Hepatocyte (in vitro differentiated cells): ENCODE results near the gene PPP1R14B. TPM values are rescaled to one million over a fixed set of nuclear protein-coding genes. Genes with fewer than 3 reads are reported as not detected.

Experiments used
- DNase-seq: peaks from one replicate; pipeline ENCODE4 v3.0.0-alpha.2; 2016; ENCODE audit warnings: low spot score
- H2AFZ ChIP-seq: fragments of 200-600 bp; sonication (generic); 2 replicates; pipeline ENCODE4 v1.6.0; 2016; ENCODE audit warnings: antibody characterized with exemption, mild to moderate bottlenecking
- H3K27ac ChIP-seq: fragments of 200-600 bp; sonication (generic); 2 replicates; pipeline ENCODE4 v1.5.1; 2016; ENCODE audit warnings: mild to moderate bottlenecking
- H3K27me3 ChIP-seq: fragments of 200-600 bp; sonication (generic); 2 replicates; pipeline ENCODE4 v1.6.1; 2016
- H3K36me3 ChIP-seq: fragments of 200-600 bp; sonication (generic); replicated peaks from 2 replicates; pipeline ENCODE4 v1.5.1; 2016; ENCODE audit warnings: low read depth; ENCODE audit not compliant: insufficient read depth
- H3K4me1 ChIP-seq: fragments of 200-600 bp; sonication (generic); 2 replicates; pipeline ENCODE4 v1.5.1; 2016; ENCODE audit warnings: mild to moderate bottlenecking, moderate library complexity; ENCODE audit not compliant: insufficient read depth
- H3K4me2 ChIP-seq: fragments of 200-600 bp; sonication (generic); 2 replicates; pipeline ENCODE4 v1.6.0; 2016
- H3K4me3 ChIP-seq: fragments of 200-600 bp; sonication (generic); 2 replicates; pipeline ENCODE4 v1.5.1; 2016; ENCODE audit warnings: mild to moderate bottlenecking
- H3K79me2 ChIP-seq: fragments of 200-600 bp; sonication (generic); 2 replicates; pipeline ENCODE4 v1.6.0; 2017; ENCODE audit warnings: mild to moderate bottlenecking
- H3K9me2 ChIP-seq: fragments of 200-600 bp; sonication (generic); replicated peaks from 2 replicates; pipeline ENCODE4 v1.6.0; 2017; ENCODE audit warnings: mild to moderate bottlenecking; ENCODE audit not compliant: insufficient read depth
- H3K9me3 ChIP-seq: fragments of 200-600 bp; sonication (generic); 2 replicates; pipeline ENCODE4 v1.5.1; 2016; ENCODE audit warnings: low read depth, mild to moderate bottlenecking
- H4K20me1 ChIP-seq: fragments of 200-600 bp; sonication (generic); 2 replicates; pipeline ENCODE4 v1.6.0; 2016; ENCODE audit warnings: mild to moderate bottlenecking; ENCODE audit not compliant: insufficient read depth, poor library complexity, severe bottlenecking
- CTCF ChIP-seq: fragments of 200-600 bp; sonication (generic); IDR thresholded peaks from 2 replicates; pipeline ENCODE4 v1.5.1; 2016; ENCODE audit warnings: antibody characterized with exemption, mild to moderate bottlenecking; ENCODE audit not compliant: poor library complexity
- EZH2 ChIP-seq: fragments of 200-600 bp; sonication (generic); IDR thresholded peaks from 2 replicates; pipeline ENCODE4 v1.6.1; 2016; ENCODE audit warnings: antibody characterized with exemption, mild to moderate bottlenecking, borderline replicate concordance
- EZH2phosphoT487 ChIP-seq: fragments of 200-600 bp; sonication (generic); IDR thresholded peaks from one replicate; pipeline ENCODE4 v1.6.1; 2018; ENCODE audit warnings: antibody characterized with exemption, mild to moderate bottlenecking, low read depth, moderate library complexity; ENCODE audit not compliant: unreplicated experiment, severe bottlenecking
- WGBS: methylation state at CpG from one replicate; pipeline ENCODE4 v1.1.6; 2016; ENCODE audit warnings: low lambda C conversion rate; ENCODE audit errors: missing lambda C conversion rate; 5-methylcytosine and 5-hydroxymethylcytosine counted together
- polyA plus RNA-seq: library from polyadenylated mRNA; unstranded; fragments of >200 nt; fragmentation: Nextera tagmentation; extraction: Ambion mirVana; gene quantifications from 2 replicates; pipeline ENCODE4 v1.2.1, GENCODE V29; 2016
- total RNA-seq: library from RNA; depleted of rRNA; stranded (reverse); fragments of >200 nt; gene quantifications from 2 replicates; pipeline ENCODE4 v1.2.3, GENCODE V29; 2014

The PPP1R14B gene
- total and polyA plus RNA-seq, 2 experiments from 2014 or later = 86.8 to 229 TPM

- no peaks in the 10 kb centered on the region for H4K20me1 ChIP-seq
- peak overlapping the region; percentile 82 for H3K4me2 ChIP-seq
- no peaks in the 10 kb centered on the region for H3K27me3 ChIP-seq
- peak; percentile 100 for DNase-seq
- H3K9me3 ChIP-seq = no peaks in the 10 kb centered on the region
- no peak for TF ChIP-seq EZH2
- no CpG with 5 or more reads among the region's 24 CpGs for WGBS
- H3K27ac ChIP-seq = peak overlapping the region; percentile 99
- H3K79me2 ChIP-seq = peaks cover 27% of the 10 kb centered on the region
- no peaks in the 10 kb centered on the region for H3K36me3 ChIP-seq
- H3K4me1 ChIP-seq = peaks cover 20% of the 10 kb centered on the region
- H2AFZ ChIP-seq = peak overlapping the region; percentile 24
- peak overlapping the region; percentile 23 for H3K4me3 ChIP-seq
- H3K9me2 ChIP-seq = no peaks in the 10 kb centered on the region
Measured at GRCh38 chr11:64241241-64241490, 5.6 kb downstream of the PPP1R14B start.

- no peaks in the 10 kb centered on the region for H3K9me2 ChIP-seq
- 3% methylated on average over 48 of the region's 58 CpGs for WGBS
- peaks cover 3% of the 10 kb centered on the region for H4K20me1 ChIP-seq
- H3K27me3 ChIP-seq = no peaks in the 10 kb centered on the region
- H3K4me1 ChIP-seq = peaks cover 20% of the 10 kb centered on the region
- H3K79me2 ChIP-seq = peaks cover 23% of the 10 kb centered on the region
- H3K4me2 ChIP-seq = peak within 1 kb of the TSS; percentile 82
- DNase-seq = peak; percentile 99
- peak within 1 kb of the TSS; percentile 99 for H3K27ac ChIP-seq
- H3K9me3 ChIP-seq = no peaks in the 10 kb centered on the region
- H2AFZ ChIP-seq = peak within 1 kb of the TSS; percentile 24
- H3K4me3 ChIP-seq = peak within 1 kb of the TSS; percentile 32
- H3K36me3 ChIP-seq = no peaks in the 10 kb centered on the region
- TF ChIP-seq CTCF = no peak
- no peak for TF ChIP-seq EZH2phosphoT487
- TF ChIP-seq EZH2 = no peak
Measured at GRCh38 chr11:64240435-64241240, 6.1 kb downstream of the PPP1R14B start, which contains the start of gene FKBP2. TSS of gene FKBP2 (plus strand) at chr11:64241095. CDS start at chr11:64242388, 1,293 bp downstream.

- H2AFZ ChIP-seq = no peak overlapping the region
- peaks cover 10% of the 10 kb centered on the region for H4K20me1 ChIP-seq
- no peaks in the 10 kb centered on the region for H3K36me3 ChIP-seq
- H3K27ac ChIP-seq = peak overlapping the region; percentile 99
- WGBS = 93% methylated on average over 11 of the region's 11 CpGs
- peak overlapping the region; percentile 82 for H3K4me2 ChIP-seq
- H3K79me2 ChIP-seq = peaks cover 23% of the 10 kb centered on the region
- H3K27me3 ChIP-seq = no peaks in the 10 kb centered on the region
- H3K4me1 ChIP-seq = peaks cover 20% of the 10 kb centered on the region
- H3K9me2 ChIP-seq = no peaks in the 10 kb centered on the region
- no peak for DNase-seq
- H3K9me3 ChIP-seq = no peaks in the 10 kb centered on the region
- H3K4me3 ChIP-seq = no peak overlapping the region
- TF ChIP-seq CTCF = no peak
- TF ChIP-seq EZH2phosphoT487 = no peak
- TF ChIP-seq EZH2 = no peak
Measured at GRCh38 chr11:64239662-64240434, 6.9 kb downstream of the PPP1R14B start.

GRCh38 chr11:64238999-64239398 is 7.7 kb downstream of the PPP1R14B start:
- H3K4me1 ChIP-seq = peaks cover 20% of the 10 kb centered on the region
- DNase-seq = no peak
- no peaks in the 10 kb centered on the region for H3K27me3 ChIP-seq
- H3K9me2 ChIP-seq = no peaks in the 10 kb centered on the region
- H2AFZ ChIP-seq = no peak overlapping the region
- peaks cover 23% of the 10 kb centered on the region for H3K79me2 ChIP-seq
- H3K4me2 ChIP-seq = no peak overlapping the region
- H3K4me3 ChIP-seq = no peak overlapping the region
- peaks cover 10% of the 10 kb centered on the region for H4K20me1 ChIP-seq
- WGBS = 95% methylated on average over 5 of the region's 5 CpGs
- no peaks in the 10 kb centered on the region for H3K9me3 ChIP-seq
- TF ChIP-seq EZH2 = no peak
- no peaks in the 10 kb centered on the region for H3K36me3 ChIP-seq
- H3K27ac ChIP-seq = peak overlapping the region; percentile 19
